Type B pancreatic cell (in vitro differentiated cells): Measurements from ENCODE around the gene IFRD2. TPM values are rescaled to one million over a fixed set of nuclear protein-coding genes. Genes with fewer than 3 reads are reported as not detected.

Experiments used
- DNase-seq: peaks from one replicate; pipeline ENCODE4 v3.0.0; 2021; ENCODE audit warnings: mixed read lengths; ENCODE audit not compliant: unreplicated experiment; ENCODE audit errors: extremely low spot score
- H3K27ac Mint-ChIP-seq: 2 replicates; pipeline ENCODE4 v1.8.0; 2021; ENCODE audit warnings: mild to moderate bottlenecking, mixed read lengths
- H3K27me3 Mint-ChIP-seq: 2 replicates; pipeline ENCODE4 v1.8.0; 2021; ENCODE audit warnings: mixed read lengths
- H3K36me3 Mint-ChIP-seq: 2 replicates; pipeline ENCODE4 v1.8.0; 2021; ENCODE audit warnings: mixed read lengths
- H3K4me1 Mint-ChIP-seq: one replicate; pipeline ENCODE4 v1.8.0; 2021; ENCODE audit warnings: mixed read lengths; ENCODE audit not compliant: unreplicated experiment
- H3K4me3 Mint-ChIP-seq: 2 replicates; pipeline ENCODE4 v1.8.0; 2021; ENCODE audit warnings: mild to moderate bottlenecking, mixed read lengths
- H3K9me3 Mint-ChIP-seq: 2 replicates; pipeline ENCODE4 v1.8.0; 2021; ENCODE audit warnings: mixed read lengths
- total RNA-seq: library from RNA; stranded (reverse); gene quantifications from 2 replicates; pipeline ENCODE4 v1.2.1, GENCODE V29; 2021; ENCODE audit warnings: low replicate concordance
- TF ChIP-seq, protein P1 (sequence below): fragments of 200-600 bp; sonication (generic); conservative IDR thresholded peaks from 2 replicates; pipeline ENCODE4 v1.5.0; 2021; ENCODE audit warnings: antibody characterized with exemption, mild to moderate bottlenecking

IFRD2 gene
- total RNA-seq, 1 donor from 2014 or later: 80.5 TPM

DNA sequence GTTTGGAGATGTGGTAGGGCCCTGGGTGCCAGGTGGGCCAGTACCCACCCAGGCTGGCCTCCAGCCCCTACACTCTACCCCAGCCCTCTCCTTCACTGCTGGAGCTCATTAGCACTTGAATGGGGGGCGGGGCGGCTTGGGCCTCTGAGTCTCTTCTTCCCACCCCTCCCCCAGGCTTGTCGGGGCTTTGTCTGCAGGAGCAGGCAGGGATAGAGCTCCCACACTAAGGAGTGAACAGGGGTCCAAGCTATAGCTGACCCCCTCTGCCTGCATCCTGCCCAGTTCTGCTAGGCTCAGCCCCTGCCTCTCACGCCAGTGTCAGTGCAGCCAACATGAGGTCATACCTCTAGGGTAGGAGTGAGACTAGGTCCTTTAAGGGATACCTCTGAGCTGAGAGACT is 51.1 kb downstream of the IFRD2 start:
- DNase-seq: no peak
- no peaks in the 10 kb centered on the region for H3K27me3 Mint-ChIP-seq
- TF ChIP-seq, protein P1, sequence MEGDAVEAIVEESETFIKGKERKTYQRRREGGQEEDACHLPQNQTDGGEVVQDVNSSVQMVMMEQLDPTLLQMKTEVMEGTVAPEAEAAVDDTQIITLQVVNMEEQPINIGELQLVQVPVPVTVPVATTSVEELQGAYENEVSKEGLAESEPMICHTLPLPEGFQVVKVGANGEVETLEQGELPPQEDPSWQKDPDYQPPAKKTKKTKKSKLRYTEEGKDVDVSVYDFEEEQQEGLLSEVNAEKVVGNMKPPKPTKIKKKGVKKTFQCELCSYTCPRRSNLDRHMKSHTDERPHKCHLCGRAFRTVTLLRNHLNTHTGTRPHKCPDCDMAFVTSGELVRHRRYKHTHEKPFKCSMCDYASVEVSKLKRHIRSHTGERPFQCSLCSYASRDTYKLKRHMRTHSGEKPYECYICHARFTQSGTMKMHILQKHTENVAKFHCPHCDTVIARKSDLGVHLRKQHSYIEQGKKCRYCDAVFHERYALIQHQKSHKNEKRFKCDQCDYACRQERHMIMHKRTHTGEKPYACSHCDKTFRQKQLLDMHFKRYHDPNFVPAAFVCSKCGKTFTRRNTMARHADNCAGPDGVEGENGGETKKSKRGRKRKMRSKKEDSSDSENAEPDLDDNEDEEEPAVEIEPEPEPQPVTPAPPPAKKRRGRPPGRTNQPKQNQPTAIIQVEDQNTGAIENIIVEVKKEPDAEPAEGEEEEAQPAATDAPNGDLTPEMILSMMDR: no peak
- peak overlapping the region; percentile 86 for H3K27ac Mint-ChIP-seq
- H3K36me3 Mint-ChIP-seq: peaks cover 4% of the 10 kb centered on the region
- H3K4me1 Mint-ChIP-seq: peaks cover 43% of the 10 kb centered on the region
- H3K4me3 Mint-ChIP-seq: peak overlapping the region; percentile 72
- no peaks in the 10 kb centered on the region for H3K9me3 Mint-ChIP-seq

GRCh38 chr3:50239649-50240048 is 52.6 kb downstream of the IFRD2 start:
- Mint-ChIP-seq H3K9me3 (no peaks in the 10 kb centered on the region), H3K27ac (peak overlapping the region; percentile 54), H3K27me3 (no peaks in the 10 kb centered on the region), H3K4me3 (peak overlapping the region; percentile 99), H3K36me3 (peaks cover 4% of the 10 kb centered on the region), H3K4me1 (peaks cover 41% of the 10 kb centered on the region)
- TF ChIP-seq, protein P1: no peak
- DNase-seq: no peak

DNA sequence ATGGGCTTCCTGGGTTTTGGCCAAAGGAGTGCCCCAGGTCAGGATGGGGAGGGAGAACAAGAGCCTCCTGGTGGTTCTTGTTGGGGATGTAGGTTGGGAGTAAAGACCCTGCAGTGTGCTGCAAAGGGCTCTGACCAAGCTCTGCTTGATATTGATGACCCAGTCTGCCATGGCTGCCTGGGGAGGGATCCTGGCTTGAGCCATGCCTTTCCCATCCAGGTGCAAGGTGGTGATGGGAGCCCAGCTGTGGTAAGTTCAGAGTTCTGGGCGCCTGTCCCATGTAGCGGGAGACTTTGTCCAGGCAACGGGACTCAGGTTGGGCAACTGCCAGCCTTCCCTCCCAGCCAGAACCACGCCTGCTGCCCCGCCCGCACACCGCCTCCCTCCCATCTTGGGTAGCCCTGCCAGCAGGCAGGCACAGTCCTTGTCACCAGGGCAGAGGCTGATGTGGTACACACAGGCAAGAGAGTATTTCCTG is 53.6 kb downstream of the IFRD2 start:
- peak overlapping the region; percentile 54 for H3K27ac Mint-ChIP-seq
- TF ChIP-seq, protein P1: no peak

DNA sequence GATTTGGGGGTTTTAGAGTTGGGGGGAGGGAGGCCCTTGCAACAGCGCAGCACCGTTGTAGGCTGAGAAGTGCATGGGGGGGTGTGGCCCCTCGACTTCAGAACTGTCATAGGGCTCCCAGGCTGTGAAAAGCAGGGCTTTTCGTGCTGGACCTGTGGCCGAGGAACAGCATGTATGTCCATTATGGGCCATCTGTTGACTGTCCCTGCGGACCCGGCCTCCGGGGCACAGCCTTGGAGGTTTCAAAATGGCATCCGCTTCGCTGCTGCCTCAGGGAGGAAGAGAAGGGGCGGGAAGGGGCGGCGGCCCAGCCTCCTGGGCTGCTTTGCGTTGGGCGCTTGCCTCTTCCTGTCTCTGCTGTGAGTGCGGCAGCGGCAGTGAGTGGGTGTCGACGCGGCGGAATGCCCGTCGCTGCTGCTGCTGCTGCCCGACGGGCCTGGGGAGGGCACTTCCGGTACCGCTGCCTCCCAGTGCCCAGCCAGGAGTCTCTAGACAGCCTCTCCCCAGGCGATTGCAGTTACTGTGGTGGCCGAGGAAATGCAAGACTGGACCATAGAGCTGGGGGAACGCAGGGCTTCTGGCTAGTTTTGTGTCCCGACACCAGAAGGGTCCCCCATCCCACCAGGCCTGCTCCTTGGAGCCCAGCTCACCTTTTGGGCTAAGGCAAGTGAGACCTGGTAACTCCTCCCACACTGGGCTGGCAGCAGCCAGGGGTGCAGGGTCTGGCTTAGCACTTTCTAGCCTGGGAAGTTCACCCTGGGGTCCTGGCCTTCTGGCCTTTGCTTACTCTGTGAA is 54.3 kb downstream of the IFRD2 start:
- peak overlapping the region; percentile 99 for H3K4me3 Mint-ChIP-seq
- H3K9me3 Mint-ChIP-seq: no peaks in the 10 kb centered on the region
- H3K4me1 Mint-ChIP-seq: peaks cover 48% of the 10 kb centered on the region
- H3K27me3 Mint-ChIP-seq: no peaks in the 10 kb centered on the region
- H3K27ac Mint-ChIP-seq: peak overlapping the region; percentile 95
- peaks cover 4% of the 10 kb centered on the region for H3K36me3 Mint-ChIP-seq
- no peak for DNase-seq
- TF ChIP-seq, protein P1: no peak

More for the DNA sequence above, 53.6 kb downstream of the IFRD2 start:
- peaks cover 4% of the 10 kb centered on the region for H3K36me3 Mint-ChIP-seq
- no peaks in the 10 kb centered on the region for H3K27me3 Mint-ChIP-seq
- H3K9me3 Mint-ChIP-seq: no peaks in the 10 kb centered on the region
- peaks cover 42% of the 10 kb centered on the region for H3K4me1 Mint-ChIP-seq
- no peak for DNase-seq
- peak overlapping the region; percentile 99 for H3K4me3 Mint-ChIP-seq

Other genes with a start within 250 kb of the IFRD2 start
- 170 and 244 TPM in 2 replicates for gene RBM5, start 203.5 kb downstream of the IFRD2 start, total RNA-seq
- gene SEMA3F, start 137.1 kb downstream of the IFRD2 start, total RNA-seq: 41.9 and 48.0 TPM in 2 replicates
- 0.71 TPM in 1 of 2 replicates, not detected in the other for gene GNAT1, start 100.8 kb downstream of the IFRD2 start, total RNA-seq
- 6.0 and 11.0 TPM in 2 replicates for gene SLC38A3, start 87.2 kb downstream of the IFRD2 start, total RNA-seq
- gene GNAI2, start 56.2 kb downstream of the IFRD2 start, total RNA-seq: 140 and 145 TPM in 2 replicates
- gene SEMA3B, start 23.3 kb downstream of the IFRD2 start, total RNA-seq: 18.4 and 34.8 TPM in 2 replicates
- gene LSMEM2, start 13.3 kb downstream of the IFRD2 start, total RNA-seq: not detected in 2 replicates
- gene HYAL3, start 7.0 kb upstream of the IFRD2 start, total RNA-seq: 2.9 and 4.0 TPM in 2 replicates
- gene NAA80, start 7.0 kb upstream of the IFRD2 start, total RNA-seq: 12.9 and 13.0 TPM in 2 replicates
- 2.3 and 3.7 TPM in 2 replicates for gene HYAL1, start 11.1 kb upstream of the IFRD2 start, total RNA-seq
- gene HYAL2, start 30.3 kb upstream of the IFRD2 start, total RNA-seq: 46.6 and 52.5 TPM in 2 replicates
- gene TUSC2, start 35.8 kb upstream of the IFRD2 start, total RNA-seq: 24.9 and 39.0 TPM in 2 replicates
- gene RASSF1, start 48.4 kb upstream of the IFRD2 start, total RNA-seq: 13.7 and 13.8 TPM in 2 replicates
- 1.8 and 13.4 TPM in 2 replicates for gene ZMYND10, start 53.3 kb upstream of the IFRD2 start, total RNA-seq
- 20.3 and 27.9 TPM in 2 replicates for gene NPRL2, start 58.3 kb upstream of the IFRD2 start, total RNA-seq
- gene CYB561D2, start 58.4 kb upstream of the IFRD2 start, total RNA-seq: 10.1 and 15.9 TPM in 2 replicates
- gene TMEM115, start 67.1 kb upstream of the IFRD2 start, total RNA-seq: 42.7 and 44.4 TPM in 2 replicates
- gene CACNA2D2, start 211.2 kb upstream of the IFRD2 start, total RNA-seq: 7.8 and 19.4 TPM in 2 replicates